ENCODE data around the gene ZNF79.

ZNF79 gene

GRCh38 chr9:127426756-127427155, 2.6 kb downstream of the ZNF79 start:
- DNase-seq: no peak

GRCh38 chr9:127428348-127428747, 4.2 kb downstream of the ZNF79 start:
- DNase-seq: no peak

- DNase-seq: no peak
Measured at GRCh38 chr9:127430415-127430814, 6.2 kb downstream of the ZNF79 start.

- DNase-seq: no peak
Measured at GRCh38 chr9:127437497-127438264, 13.5 kb downstream of the ZNF79 start.

GRCh38 chr9:127438394-127438793, 14.2 kb downstream of the ZNF79 start:
- no peak for DNase-seq

GRCh38 chr9:127444283-127444920, 20.2 kb downstream of the ZNF79 start:
- DNase-seq: no peak

- DNase-seq: no peak
Measured at GRCh38 chr9:127444921-127445850, 21.0 kb downstream of the ZNF79 start.

GRCh38 chr9:127445851-127446712, 21.9 kb downstream of the ZNF79 start:
- no peak for DNase-seq

- no peak for DNase-seq
Measured at GRCh38 chr9:127446713-127447415, 22.7 kb downstream of the ZNF79 start.

GRCh38 chr9:127447416-127448111, 23.4 kb downstream of the ZNF79 start:
- DNase-seq: no peak

GRCh38 chr9:127448112-127448805, 24.1 kb downstream of the ZNF79 start:
- DNase-seq: no peak

- no peak for DNase-seq
Measured at GRCh38 chr9:127449332-127449966, 25.3 kb downstream of the ZNF79 start.

GRCh38 chr9:127450243-127450760, 26.1 kb downstream of the ZNF79 start:
- DNase-seq: peak in 1 of 51 donors; percentile 49

- DNase-seq: peak; percentile 57 to 97 (median 92)
Measured at GRCh38 chr9:127450830-127451607, 26.8 kb downstream of the ZNF79 start, which contains the start of the genes LRSAM1 and RPL12. Gene LRSAM1 (plus strand): TSS chr9:127451510. CDS start chr9:127454528, 3,018 bp downstream. Gene RPL12 (minus strand): TSS chr9:127451406. CDS start chr9:127451317, 89 bp downstream.

GRCh38 chr9:127451608-127451857, 27.4 kb downstream of the ZNF79 start:
- DNase-seq: no peak

- DNase-seq: peak in 33 of 51 donors; percentile 15 to 56 (median 38)
Measured at GRCh38 chr9:127451858-127452656, 27.9 kb downstream of the ZNF79 start.

- DNase-seq: no peak
Measured at GRCh38 chr9:127452691-127453090, 28.5 kb downstream of the ZNF79 start.

Data from hypothalamus (tissue), 51 donors.